ENCODE measurements around the gene OGA. TPM values are rescaled to one million over a fixed set of nuclear protein-coding genes. Genes with fewer than 3 reads are reported as not detected.

The OGA gene
- total and polyA plus RNA-seq, 2 donors (not counting 3 experiments of a cell fraction or from before 2014, with no cell fraction given) = 30.8 to 118 TPM

- Histone ChIP-seq H3K27ac (ENCODE audit: insufficient read depth, low read depth, low read length) (peak overlapping the region; percentile 83), H4K20me1 (replicated peaks; ENCODE audit: control insufficient read depth, extremely low read depth, insufficient read depth, low read length) (peaks cover 29% of the 10 kb centered on the region), H3K27me3 (ENCODE audit: control insufficient read depth in 2 of 2, insufficient read depth in 2 of 2, low read length in 2 of 2) (no peaks in the 10 kb centered on the region), H3K79me2 (ENCODE audit: control insufficient read depth, insufficient read depth, low read length) (peaks cover 63% of the 10 kb centered on the region), H3K9me1 (replicated peaks; ENCODE audit: control insufficient read depth, extremely low read depth, insufficient read depth, low read length) (no peaks in the 10 kb centered on the region), H2AFZ (ENCODE audit: low read depth, low read length) (no peak overlapping the region), H3K4me1 (ENCODE audit: control insufficient read depth, extremely low read depth, insufficient read depth, low read length) (peaks cover 19% of the 10 kb centered on the region), H3K36me3 (ENCODE audit: control insufficient read depth in 2 of 2, extremely low read depth in 1 of 2, insufficient read depth in 2 of 2, low read length in 2 of 2) (peaks cover 3 to 5% of the 10 kb centered on the region in 2 experiments), H3K9ac (replicated peaks; ENCODE audit: extremely low read depth, insufficient read depth, low read length) (peak overlapping the region; percentile 91), H3K9me3 (replicated peaks; ENCODE audit: control insufficient read depth, insufficient read depth, low read length) (no peaks in the 10 kb centered on the region), H3K4me2 (ENCODE audit: insufficient read depth, low read length) (peak overlapping the region; percentile 90), H3K4me3 (replicated peaks in 1 of 3; ENCODE audit: insufficient read depth in 1 of 3, low read depth in 1 of 3, low read length in 3 of 3) (peak overlapping the region; percentile 82 to 99 (median 90))
- DNase-seq (ENCODE audit: low read depth, low spot score) (no peak), FAIRE-seq (no peak)
- dilution Hi-C loops (cut with MboI; ENCODE audit: extremely low pct_ligation_motif_present, low sequenced_read_pairs) = no loop called here
- ChIA-PET POLR2A (interaction anchor here (0.7 kb wide), 1 partner anchor 63 kb away, joined by 5 read pairs; no protein-coding TSS in a partner anchor), CTCF (interaction anchor here (0.7 to 5.4 kb wide), 3 partner anchors 19 to 36 kb away, joined by 3 to 39 read pairs (median 5); no protein-coding TSS in a partner anchor)
- TF ChIP-seq MAX (IDR thresholded peaks at IDR 0.05; ENCODE audit: insufficient read depth, insufficient read length) (no peak), EZH2 (IDR thresholded peaks at IDR 0.05; ENCODE audit: borderline replicate concordance, low read depth, low read length, severe bottlenecking) (no peak), POLR2AphosphoS5 (IDR thresholded peaks at IDR 0.05; ENCODE audit: insufficient read depth, low read depth, low read length) (no peak), POLR2A (IDR thresholded peaks at IDR 0.05; ENCODE audit: low read depth, low read length) (no peak), FOS (IDR thresholded peaks at IDR 0.05; ENCODE audit: borderline replicate concordance, insufficient read depth, low read length) (no peak), GATA2 (IDR thresholded peaks at IDR 0.05; ENCODE audit: insufficient read depth, insufficient read length, low read depth, low read length) (no peak), MYC (IDR thresholded peaks at IDR 0.05; ENCODE audit: low read depth, low read length) (no peak), JUN (IDR thresholded peaks at IDR 0.05; ENCODE audit: borderline replicate concordance, insufficient read depth, insufficient read length, low read depth) (no peak), CTCF (IDR thresholded peaks at IDR 0.05; ENCODE audit: extremely low read depth in 1 of 2, insufficient read depth in 1 of 2, low read depth in 1 of 2, low read length in 2 of 2) (no peak)
- intact Hi-C loops (cut with micrococcal nuclease) = loop anchor here (5.0 kb wide), 1 partner anchor 35 kb away; the partner anchor contains the start of gene NPM3
- TSS peak; percentile 31 for BruUV-seq (replicated peaks)
These were observed 1.3 kb downstream of the OGA start for GRCh38 chr10:101816913-101817336.
